ENCODE data around the gene ZNF768.
A peak's percentile ranks its signal among the peaks of the same experiment; 100 is the strongest.
"Not testable (repeated sequence)": the region's sequence is repeated elsewhere in the genome, so short reads cannot be mapped to it uniquely, and the experiment has no call there.

ZNF768 gene

DNA sequence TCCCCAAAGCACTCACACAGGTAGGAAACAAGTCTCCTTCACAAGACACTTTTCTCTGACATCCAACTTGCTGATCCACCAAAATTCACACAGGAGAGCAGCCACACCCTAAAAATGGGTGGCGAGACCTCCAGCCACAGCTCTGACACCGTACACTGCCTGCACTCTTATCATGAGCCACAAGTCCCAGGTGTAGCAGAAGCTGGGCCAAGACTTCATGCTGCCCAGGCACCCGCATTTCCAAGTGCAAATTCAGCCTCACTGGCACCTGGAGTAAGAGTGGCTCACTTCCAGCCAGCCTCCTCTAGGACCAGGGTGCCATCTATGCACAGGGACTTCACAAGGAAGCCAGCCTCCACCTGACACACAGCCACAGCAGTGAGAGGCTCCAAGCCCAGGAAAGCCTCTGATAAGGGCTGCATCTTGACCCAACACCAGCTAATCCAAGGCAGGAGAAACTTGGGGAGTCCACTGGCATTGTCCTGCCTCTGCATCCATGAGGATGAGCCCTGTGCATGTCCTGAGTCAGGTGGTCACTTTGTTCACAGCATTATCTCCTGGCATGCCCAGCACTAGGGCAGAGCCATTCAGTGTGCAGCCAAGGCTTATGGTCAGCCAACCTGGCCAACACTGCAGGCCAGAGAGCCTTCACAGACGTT, 2.6 kb upstream of the ZNF768 start:
- TF ChIP-seq, protein P1, sequence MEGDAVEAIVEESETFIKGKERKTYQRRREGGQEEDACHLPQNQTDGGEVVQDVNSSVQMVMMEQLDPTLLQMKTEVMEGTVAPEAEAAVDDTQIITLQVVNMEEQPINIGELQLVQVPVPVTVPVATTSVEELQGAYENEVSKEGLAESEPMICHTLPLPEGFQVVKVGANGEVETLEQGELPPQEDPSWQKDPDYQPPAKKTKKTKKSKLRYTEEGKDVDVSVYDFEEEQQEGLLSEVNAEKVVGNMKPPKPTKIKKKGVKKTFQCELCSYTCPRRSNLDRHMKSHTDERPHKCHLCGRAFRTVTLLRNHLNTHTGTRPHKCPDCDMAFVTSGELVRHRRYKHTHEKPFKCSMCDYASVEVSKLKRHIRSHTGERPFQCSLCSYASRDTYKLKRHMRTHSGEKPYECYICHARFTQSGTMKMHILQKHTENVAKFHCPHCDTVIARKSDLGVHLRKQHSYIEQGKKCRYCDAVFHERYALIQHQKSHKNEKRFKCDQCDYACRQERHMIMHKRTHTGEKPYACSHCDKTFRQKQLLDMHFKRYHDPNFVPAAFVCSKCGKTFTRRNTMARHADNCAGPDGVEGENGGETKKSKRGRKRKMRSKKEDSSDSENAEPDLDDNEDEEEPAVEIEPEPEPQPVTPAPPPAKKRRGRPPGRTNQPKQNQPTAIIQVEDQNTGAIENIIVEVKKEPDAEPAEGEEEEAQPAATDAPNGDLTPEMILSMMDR (IDR thresholded peaks at IDR 0.05; ENCODE audit: low read depth, low read length): no peak
- H3K4me3 ChIP-seq (ENCODE audit: low read depth, low read length): no peak overlapping the region

DNA sequence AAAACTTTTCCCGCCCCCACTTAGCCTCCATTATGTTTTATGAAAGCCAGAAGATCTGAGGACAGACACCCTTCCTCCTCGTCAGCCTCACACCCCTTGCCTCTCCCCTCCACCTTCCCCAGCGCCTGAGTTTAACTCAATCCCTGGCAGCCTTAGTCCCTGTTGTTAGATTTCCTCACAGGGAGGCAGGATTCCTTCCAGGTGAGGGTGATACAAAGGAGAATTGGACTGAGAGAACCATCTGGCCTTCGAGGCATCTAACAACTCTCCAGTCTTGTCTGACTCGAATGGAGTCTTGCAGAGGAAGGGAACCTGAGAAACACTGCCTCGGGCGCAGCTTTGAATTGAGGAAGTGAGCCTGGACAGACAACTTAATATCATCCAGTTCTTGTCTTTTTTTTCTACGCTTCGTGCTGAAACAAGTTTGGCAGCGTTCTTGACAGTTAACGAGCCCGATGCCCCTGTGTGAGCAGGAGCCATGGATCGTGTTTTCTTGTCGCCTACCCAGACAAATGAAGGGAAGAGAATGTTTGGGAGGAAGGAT, 1.3 kb upstream of the ZNF768 start:
- peak overlapping the region; percentile 78 for H3K4me3 ChIP-seq (ENCODE audit: low read depth, low read length)
- TF ChIP-seq, protein P1 (IDR thresholded peaks at IDR 0.05; ENCODE audit: low read depth, low read length): no peak

DNA sequence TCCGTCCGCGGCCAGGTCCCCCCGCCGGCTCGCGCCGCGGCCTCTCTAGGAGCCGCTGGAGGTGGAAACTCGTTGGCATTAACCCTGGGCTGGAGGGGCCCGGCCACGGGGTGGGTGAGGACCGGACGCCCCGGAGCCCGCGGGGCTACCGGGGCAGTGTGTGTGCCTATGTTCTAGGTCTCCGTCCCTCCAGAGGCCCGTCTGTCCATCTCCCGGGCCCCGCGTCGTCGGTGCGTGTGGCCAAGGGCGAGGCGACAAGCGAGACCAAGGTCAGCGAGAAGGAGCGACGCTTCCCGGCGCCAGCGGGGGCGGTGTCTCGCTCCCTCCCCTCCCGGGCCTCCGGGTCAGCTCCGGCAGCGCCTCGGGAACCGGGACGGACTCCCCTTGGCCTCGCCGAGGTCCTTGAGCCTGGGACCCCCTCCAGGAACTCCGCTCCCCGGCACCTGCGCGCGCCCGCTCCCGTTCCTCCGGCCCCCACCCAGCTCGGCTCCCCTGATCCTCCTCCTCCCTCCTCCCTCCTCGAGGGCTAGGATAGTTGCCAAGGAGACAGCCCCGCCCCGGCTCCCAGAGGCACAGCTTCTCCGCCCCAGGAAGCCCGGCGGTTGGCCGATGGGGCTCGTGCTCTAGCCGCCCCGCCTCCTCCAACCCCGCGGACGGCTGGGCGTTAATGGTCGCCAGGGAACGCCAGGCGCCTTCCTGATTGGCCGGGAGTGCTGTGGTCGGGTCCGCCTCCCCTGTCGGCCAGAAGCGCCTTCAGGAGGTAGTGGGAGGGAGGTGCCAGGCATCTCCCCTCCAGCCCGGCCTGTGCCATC, 663 bp upstream of the ZNF768 start:
- TF ChIP-seq, protein P1 (IDR thresholded peaks at IDR 0.05; ENCODE audit: low read depth, low read length): peak; percentile 30; the same call in 1 of the 2 replicates
- H3K4me3 ChIP-seq (ENCODE audit: low read depth, low read length): peak overlapping the region; percentile 78

DNA sequence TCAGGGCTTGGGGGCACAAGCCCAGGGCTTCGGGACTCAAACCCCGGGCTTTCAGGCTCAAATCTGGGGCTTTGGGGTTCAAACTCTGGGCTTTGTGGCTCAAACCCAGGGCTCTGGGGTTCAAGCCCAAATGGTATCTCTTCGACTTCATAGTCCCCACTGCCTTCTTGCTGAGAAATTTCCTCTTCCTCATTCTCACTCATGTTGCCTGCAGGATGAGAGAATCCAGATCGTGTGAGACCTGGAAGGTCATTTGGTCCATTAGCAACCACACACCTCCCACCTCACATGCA, 576 bp downstream of the ZNF768 start:
- TF ChIP-seq, protein P1 (IDR thresholded peaks at IDR 0.05; ENCODE audit: low read depth, low read length): no peak
- peak overlapping the region; percentile 78 for H3K4me3 ChIP-seq (ENCODE audit: low read depth, low read length)

DNA sequence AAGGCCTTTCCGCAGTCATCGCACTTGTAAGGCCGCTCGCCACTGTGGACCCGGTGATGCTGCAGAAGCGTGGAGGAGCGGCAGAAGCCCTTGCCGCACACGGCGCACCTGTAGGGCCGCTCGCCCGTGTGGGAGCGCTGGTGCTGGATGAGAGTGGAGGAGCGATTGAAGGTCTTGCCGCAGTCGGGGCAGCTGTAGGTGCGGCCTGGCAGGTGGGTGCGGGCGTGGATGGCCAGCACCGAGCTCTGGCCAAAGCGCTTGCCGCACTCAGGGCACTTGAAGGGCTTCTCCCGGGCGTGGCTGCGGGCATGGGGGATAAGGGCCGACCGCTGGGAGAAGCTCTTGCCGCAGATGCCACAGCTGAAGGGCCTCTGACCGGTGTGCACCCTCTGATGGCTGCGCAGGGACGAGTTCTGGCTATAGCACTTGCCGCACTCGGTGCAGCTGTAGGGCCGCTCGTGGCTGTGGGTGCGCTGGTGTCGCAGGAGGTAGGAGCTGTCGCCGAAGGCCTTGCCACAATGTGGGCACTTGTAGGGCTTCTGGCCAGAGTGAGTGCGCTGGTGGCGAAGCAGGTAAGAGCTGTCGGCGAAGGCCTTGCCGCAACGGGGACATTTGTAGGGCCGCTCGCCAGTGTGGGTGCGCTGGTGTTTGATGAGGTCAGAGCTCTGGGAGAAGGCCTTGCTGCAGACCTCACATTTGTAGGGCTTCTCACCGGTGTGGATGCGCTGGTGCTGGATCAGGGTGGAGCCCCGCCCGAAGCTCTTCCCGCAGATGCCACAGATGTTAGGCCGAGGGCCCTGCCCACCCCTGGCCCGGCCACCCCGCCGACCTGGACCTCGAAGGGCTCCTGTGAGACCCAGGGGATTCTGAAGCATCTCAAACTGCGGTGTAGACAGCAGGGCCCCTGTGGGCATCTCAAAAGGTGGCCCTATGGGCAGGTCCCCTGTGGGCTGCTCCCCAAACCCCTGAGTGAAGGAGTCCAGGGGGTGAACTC, 1.5 kb downstream of the ZNF768 start:
- no peak overlapping the region for H3K4me3 ChIP-seq (ENCODE audit: low read depth, low read length)
- TF ChIP-seq, protein P1 (IDR thresholded peaks at IDR 0.05; ENCODE audit: low read depth, low read length): no peak

DNA sequence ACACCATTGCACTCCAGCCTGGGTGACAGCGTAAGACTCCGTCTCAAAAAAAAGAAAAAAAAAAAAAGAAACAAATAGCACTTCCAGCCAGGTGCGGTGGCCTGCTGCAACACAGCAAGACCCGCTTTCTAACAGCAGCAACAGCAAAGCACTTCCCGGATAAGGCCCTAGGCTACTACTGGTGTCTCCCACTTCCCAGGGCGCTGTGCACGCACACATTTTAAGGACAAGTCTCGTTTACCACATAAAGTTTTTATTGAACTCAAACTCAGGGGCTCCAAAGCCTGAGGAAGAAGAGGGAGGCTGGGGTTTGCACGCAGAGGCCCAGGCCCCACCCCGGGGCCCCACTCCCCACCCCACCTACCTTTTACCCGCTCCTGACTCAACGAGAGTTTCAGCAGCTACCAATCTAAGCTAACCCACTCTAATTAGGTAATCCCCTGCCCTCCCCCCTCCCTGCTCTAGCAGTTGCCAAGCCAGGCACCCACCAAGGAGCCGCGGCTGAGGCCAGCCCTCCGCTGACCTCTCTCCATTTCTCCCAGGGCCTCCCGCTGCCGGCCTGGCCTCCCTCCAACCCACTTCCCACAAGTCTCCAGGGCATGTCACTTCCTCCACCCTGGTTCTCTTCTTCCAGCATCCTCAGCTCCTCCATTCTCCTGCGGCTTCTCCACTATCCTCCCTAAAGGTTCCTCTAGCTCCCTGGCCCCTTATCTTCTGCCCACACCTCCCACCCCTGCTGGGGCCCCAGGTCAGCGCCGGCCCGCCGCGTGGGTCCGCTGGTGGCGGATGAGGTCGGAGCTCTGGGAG, 2.4 kb downstream of the ZNF768 start:
- H3K4me3 ChIP-seq (ENCODE audit: low read depth, low read length): no peak overlapping the region
- TF ChIP-seq, protein P1 (IDR thresholded peaks at IDR 0.05; ENCODE audit: low read depth, low read length): no peak

DNA sequence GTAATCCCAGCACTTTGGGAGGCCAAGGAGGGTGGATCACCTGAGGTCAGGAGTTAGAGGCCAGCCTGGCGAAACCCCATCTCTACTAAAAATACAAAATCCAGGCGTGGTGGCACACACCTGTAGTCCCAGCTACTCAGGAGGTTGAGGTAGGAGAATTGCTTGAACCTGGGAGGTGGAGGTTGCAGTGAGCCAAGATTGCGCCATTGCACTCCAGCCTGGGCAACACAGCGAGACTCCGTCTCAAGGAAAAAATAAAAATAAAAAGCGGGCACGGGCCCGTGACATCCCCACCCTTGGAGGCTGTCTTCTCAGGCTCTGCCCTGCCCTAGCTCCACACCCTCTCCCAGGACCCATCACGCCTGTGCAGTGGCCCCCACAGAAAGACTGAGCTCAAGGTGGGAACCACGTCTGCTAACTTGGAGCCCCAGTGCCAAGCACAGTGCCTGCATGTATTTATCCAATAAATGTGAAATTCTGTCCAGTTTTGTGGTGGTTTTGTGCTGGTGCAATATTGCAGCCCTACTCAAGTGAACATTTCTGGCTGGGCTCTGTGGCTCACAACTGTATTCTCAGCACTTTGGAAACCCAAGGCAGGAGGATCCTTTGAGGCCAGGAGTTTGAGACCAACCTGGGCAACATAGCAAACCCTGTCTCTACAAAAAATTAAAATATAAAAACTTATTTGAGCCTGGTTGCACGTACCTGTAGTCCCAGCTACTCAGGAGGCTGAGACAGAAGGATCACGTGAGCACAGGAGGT, 3.5 kb downstream of the ZNF768 start:
- not testable (repeated sequence) for H3K4me3 ChIP-seq (ENCODE audit: low read depth, low read length)
